ENCODE data around the gene CCDC6.

GRCh38 chr10:59907918-59908807 is 1.8 kb upstream of the CCDC6 start:
- TF ChIP-seq SUZ12 (IDR thresholded peaks at IDR 0.05; ENCODE audit: extremely low read depth, insufficient read depth, insufficient read length): no peak
- no peak for TF ChIP-seq ZNF274 (IDR thresholded peaks at IDR 0.05; ENCODE audit: low read depth, low read length)

Measured in NT2/D1 (cell line).